Kidney (tissue), 14 donors: ENCODE measurements around the gene MTIF3. TPM values are rescaled to one million over a fixed set of nuclear protein-coding genes. Genes with fewer than 3 reads are reported as not detected.

Source experiments
- DNase-seq, 5 donors: peaks; one replicate each; pipeline ENCODE4 v3.0.0-alpha.2; 2013 to 2020
- FAIRE-seq: peaks from 2 replicates; lab custom pipeline; 2012; peaks lifted over from hg19 to GRCh38; lab: Jason Lieb, UNC
- H3K27ac ChIP-seq, 2 donors: one replicate each; pipeline ENCODE4 v1.7.0; 2013; ENCODE audit warnings: low read depth in 2 of 2, low read length in 2 of 2, inconsistent platforms in 1 of 2
- H3K27me3 ChIP-seq: one replicate; pipeline ENCODE4 v1.7.1; 2013; ENCODE audit warnings: low read length, inconsistent platforms; ENCODE audit not compliant: control insufficient read depth, insufficient read depth
- H3K36me3 ChIP-seq, 3 donors: one replicate each; pipeline versions ENCODE4 v1.7.0 to v1.7.1; 2013; ENCODE audit warnings: low read length in 3 of 3, control low read depth in 1 of 3, inconsistent platforms in 1 of 3; ENCODE audit not compliant: insufficient read depth in 3 of 3, control insufficient read depth in 2 of 3
- H3K4me1 ChIP-seq, 3 donors: one replicate each; pipeline versions ENCODE4 v1.7.0 to v1.7.1; 2013; ENCODE audit warnings: low read length in 3 of 3, inconsistent platforms in 1 of 3, low read depth in 1 of 3; ENCODE audit not compliant: control insufficient read depth in 2 of 3, insufficient read depth in 2 of 3
- H3K4me3 ChIP-seq, 3 donors: one replicate each; pipeline versions ENCODE4 v1.7.0 to v1.8.1; 2013; ENCODE audit warnings: low read length in 3 of 3, control low read depth in 1 of 3, inconsistent platforms in 1 of 3
- H3K9ac ChIP-seq, 3 donors: one replicate each; pipeline versions ENCODE4 v1.7.0 to v1.7.1; 2013; ENCODE audit warnings: low read length in 3 of 3, control low read depth in 1 of 3, inconsistent platforms in 1 of 3
- H3K9me3 ChIP-seq, 3 donors: one replicate each; pipeline versions ENCODE4 v1.7.0 to v1.7.1; 2013; ENCODE audit warnings: low read length in 3 of 3, control low read depth in 1 of 3, inconsistent platforms in 1 of 3; ENCODE audit not compliant: control insufficient read depth in 2 of 3, insufficient read depth in 1 of 3
- intact Hi-C: fragments of 100-400 bp; cut with DNase I; formaldehyde crosslinking; loops from one replicate; pipeline ENCODE4 v1.11.1; 2022
- polyA plus RNA-seq: library from polyadenylated mRNA; stranded (reverse); fragments of 350-450 nt; fragmentation: Illumina TruSeq; extraction: RNeasy Lipid Tissue Mini Kit (QIAGEN cat#74804); gene quantifications from one replicate; pipeline ENCODE4 v1.2.3, GENCODE V29; 2014; ENCODE audit warnings: low read depth, low replicate concordance; ENCODE audit not compliant: insufficient read depth
- total RNA-seq: library from RNA; stranded (reverse); fragmentation: NEBNext Ultra II Directional; extraction: Animal tissue kit (Norgen Biotek cat#: 25700); gene quantifications from one replicate; pipeline ENCODE4 v1.2.1, GENCODE V29; 2021
- TF ChIP-seq, protein P1 (sequence below): IDR thresholded peaks from 3 replicates; pipeline ENCODE4 v1.5.1; 2012; ENCODE audit warnings: mild to moderate bottlenecking, moderate library complexity, borderline replicate concordance; ENCODE audit not compliant: insufficient read depth; ENCODE audit errors: extremely low read depth
- donor health status: control.
- donor health status: control.
- donor health status: control.
- donor health status: control.
- donor health status: control.
- donor health status: DM: yes; HTN: yes; CAD: no.
- donor health status: Normal renal cell carcinoma (clear cell type).

Gene MTIF3
- total and polyA plus RNA-seq, 2 donors from 2014 or later = 48.5 to 130 TPM

DNA sequence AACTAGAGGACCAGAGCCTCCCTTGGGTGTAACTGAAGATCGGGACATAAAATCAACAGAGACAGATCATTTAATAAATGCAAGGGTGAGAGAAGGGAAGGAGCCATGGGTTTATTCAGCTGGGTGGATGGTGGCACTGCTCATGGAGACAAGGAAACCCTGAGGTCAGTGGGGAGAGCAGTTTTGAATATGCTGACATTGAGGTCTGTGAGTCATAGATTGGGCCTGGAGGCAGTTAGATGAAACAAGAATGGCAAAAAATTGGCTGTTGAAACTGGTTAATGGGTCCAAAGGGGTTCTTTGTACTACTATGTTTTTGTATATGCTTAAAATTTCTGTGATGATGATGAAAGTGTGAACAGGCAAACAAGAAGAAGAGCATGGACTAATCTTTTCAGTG, 31.0 kb downstream of the MTIF3 start:
- Histone ChIP-seq H3K4me1 (no peaks in the 10 kb centered on the region), H3K36me3 (no peaks in the 10 kb centered on the region), H3K27me3 (no peaks in the 10 kb centered on the region), H3K9me3 (no peaks in the 10 kb centered on the region), H3K4me3 (no peak overlapping the region), H3K9ac (no peak overlapping the region), H3K27ac (no peak overlapping the region)
- DNase-seq (no peak), FAIRE-seq (no peak)
- TF ChIP-seq, protein P1, sequence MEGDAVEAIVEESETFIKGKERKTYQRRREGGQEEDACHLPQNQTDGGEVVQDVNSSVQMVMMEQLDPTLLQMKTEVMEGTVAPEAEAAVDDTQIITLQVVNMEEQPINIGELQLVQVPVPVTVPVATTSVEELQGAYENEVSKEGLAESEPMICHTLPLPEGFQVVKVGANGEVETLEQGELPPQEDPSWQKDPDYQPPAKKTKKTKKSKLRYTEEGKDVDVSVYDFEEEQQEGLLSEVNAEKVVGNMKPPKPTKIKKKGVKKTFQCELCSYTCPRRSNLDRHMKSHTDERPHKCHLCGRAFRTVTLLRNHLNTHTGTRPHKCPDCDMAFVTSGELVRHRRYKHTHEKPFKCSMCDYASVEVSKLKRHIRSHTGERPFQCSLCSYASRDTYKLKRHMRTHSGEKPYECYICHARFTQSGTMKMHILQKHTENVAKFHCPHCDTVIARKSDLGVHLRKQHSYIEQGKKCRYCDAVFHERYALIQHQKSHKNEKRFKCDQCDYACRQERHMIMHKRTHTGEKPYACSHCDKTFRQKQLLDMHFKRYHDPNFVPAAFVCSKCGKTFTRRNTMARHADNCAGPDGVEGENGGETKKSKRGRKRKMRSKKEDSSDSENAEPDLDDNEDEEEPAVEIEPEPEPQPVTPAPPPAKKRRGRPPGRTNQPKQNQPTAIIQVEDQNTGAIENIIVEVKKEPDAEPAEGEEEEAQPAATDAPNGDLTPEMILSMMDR = no peak
- intact Hi-C loops = no loop called here

DNA sequence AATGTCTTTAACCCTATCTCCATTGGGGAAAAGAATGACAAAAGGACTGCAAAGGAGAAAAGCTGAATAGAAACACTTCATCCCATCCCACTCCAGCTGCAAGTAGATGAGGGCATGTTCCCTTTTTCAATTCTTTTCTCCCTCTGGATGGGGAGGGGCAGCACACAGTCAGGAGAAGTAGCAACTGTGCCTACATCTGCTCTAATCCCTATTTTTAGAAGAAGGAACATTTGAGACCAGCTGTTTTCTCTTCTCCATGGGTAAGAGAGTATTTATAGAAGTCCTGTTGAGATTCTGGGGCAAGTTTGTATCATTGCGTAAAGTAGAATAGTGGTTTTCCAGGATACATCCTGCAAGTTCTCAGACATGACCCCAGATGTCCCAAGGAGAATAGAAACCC, 35.2 kb downstream of the MTIF3 start:
- Histone ChIP-seq H3K27me3 (no peaks in the 10 kb centered on the region), H3K36me3 (no peaks in the 10 kb centered on the region), H3K9me3 (no peaks in the 10 kb centered on the region), H3K9ac (no peak overlapping the region), H3K4me3 (no peak overlapping the region), H3K27ac (no peak overlapping the region), H3K4me1 (no peaks in the 10 kb centered on the region)
- intact Hi-C loops = no loop called here
- no peak for FAIRE-seq
- TF ChIP-seq, protein P1 = no peak
- no peak for DNase-seq

DNA sequence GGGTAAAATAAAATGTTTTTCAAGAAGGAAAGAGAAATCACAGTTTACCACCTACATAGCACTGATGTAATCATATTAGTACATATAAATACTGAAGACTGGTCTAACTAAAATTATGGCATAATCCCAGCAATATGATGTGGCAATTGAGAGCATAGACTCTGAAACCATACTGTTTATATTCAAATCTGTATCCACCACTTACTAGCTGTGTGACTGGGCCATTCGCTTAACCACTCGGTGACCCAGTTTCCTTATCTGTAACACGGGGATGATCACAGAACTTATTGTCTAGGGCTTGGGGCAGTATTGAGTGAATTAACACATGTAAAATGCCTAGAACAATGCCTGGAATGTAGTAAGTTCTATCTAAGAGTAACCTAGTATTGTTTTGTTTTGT, 39.0 kb downstream of the MTIF3 start:
- no peaks in the 10 kb centered on the region for H3K27me3 ChIP-seq
- no peak overlapping the region for H3K9ac ChIP-seq
- intact Hi-C loops = no loop called here
- TF ChIP-seq, protein P1 = no peak
- peaks cover 0 to 3% (median 0%) of the 10 kb centered on the region in 3 donors for H3K9me3 ChIP-seq
- DNase-seq = no peak
- H3K4me1 ChIP-seq = peaks cover 0 to 2% (median 0%) of the 10 kb centered on the region in 3 donors
- no peaks in the 10 kb centered on the region for H3K36me3 ChIP-seq
- no peak overlapping the region for H3K4me3 ChIP-seq
- FAIRE-seq = no peak
- H3K27ac ChIP-seq = no peak overlapping the region

DNA sequence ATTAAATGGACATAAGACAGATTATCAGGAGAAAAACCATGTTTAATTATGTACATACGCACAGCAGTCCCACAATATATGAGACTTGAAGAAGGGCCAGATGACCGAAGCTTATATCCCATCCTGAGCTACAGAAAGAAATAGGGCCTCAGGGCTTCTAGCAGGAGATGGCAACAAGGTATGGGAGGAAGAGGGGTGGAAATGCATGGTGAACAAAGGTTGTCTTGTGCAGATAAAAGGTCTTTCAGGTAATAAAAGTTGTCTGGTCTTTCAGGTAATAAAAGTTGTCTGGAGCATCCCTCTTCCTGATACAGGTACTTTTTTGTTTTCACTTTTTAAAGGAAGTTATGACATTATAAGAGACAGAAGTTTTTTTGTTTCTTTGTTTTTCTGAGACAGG, 41.4 kb downstream of the MTIF3 start:
- no peak overlapping the region for H3K27ac ChIP-seq
- TF ChIP-seq, protein P1 = no peak
- H3K27me3 ChIP-seq = no peaks in the 10 kb centered on the region
- no peak overlapping the region for H3K9ac ChIP-seq
- peaks cover 0 to 3% (median 0%) of the 10 kb centered on the region in 3 donors for H3K9me3 ChIP-seq
- no peaks in the 10 kb centered on the region for H3K36me3 ChIP-seq
- H3K4me1 ChIP-seq = peaks cover 4 to 15% (median 4%) of the 10 kb centered on the region in 3 donors
- FAIRE-seq (no peak), DNase-seq (no peak)
- H3K4me3 ChIP-seq = no peak overlapping the region
- intact Hi-C loops = no loop called here
